T-cell (primary cell): Measurements from ENCODE around the gene APBB2. TPM values are rescaled to one million over a fixed set of nuclear protein-coding genes. Genes with fewer than 3 reads are reported as not detected.

Experiments
- ATAC-seq, 4 experiments: fragments of 200-7000 bp in 3 of 4; fragments of 150-1000 bp in 1 of 4; cut with Tn5 transposase; replicated peaks in 1 of 4; 1 replicate in 3 of 4; 2 replicates in 1 of 4; pipeline ENCODE4 v1.10.0; 2021; ENCODE audit warnings: moderate library complexity in 3 of 4, mild to moderate bottlenecking in 2 of 4, moderate number of reproducible peaks in 1 of 4
- CTCF ChIA-PET, 2 donors: fragments of 300-600 bp; sonication (Branson Sonifier 250); formaldehyde crosslinking; loops; one replicate each; lab custom pipeline; 2022; ENCODE audit warnings: antibody characterized with exemption in 2 of 2; lab: Charles Lee
- POLR2A ChIA-PET, 2 donors: fragments of 300-600 bp; sonication (Branson Sonifier 250); formaldehyde crosslinking; loops; one replicate each; lab custom pipeline; 2022; ENCODE audit warnings: antibody characterized with exemption in 2 of 2; lab: Charles Lee
- DNase-seq, 35 experiments: peaks; one replicate each; pipeline versions ENCODE4 v3.0.0 to v3.0.0-alpha.2; 2013 to 2023
- H3K27ac ChIP-seq: one replicate; pipeline ENCODE4 v1.5.1; 2013; ENCODE audit warnings: low read length
- H3K27me3 ChIP-seq, 2 experiments: replicated peaks in 1 of 2; 1 replicate in 1 of 2; 2 replicates in 1 of 2; pipeline versions ENCODE4 v1.6.1 to v1.7.0; 2013; ENCODE audit warnings: low read length in 1 of 2, mixed read lengths in 1 of 2; ENCODE audit not compliant: control insufficient read depth in 2 of 2, insufficient read depth in 2 of 2; ENCODE audit errors: extremely low read depth in 1 of 2
- H3K36me3 ChIP-seq, 2 donors: 1 replicate in 1 of 2; 2 replicates in 1 of 2; pipeline versions ENCODE4 v1.6.1 to v1.7.0; 2013; ENCODE audit warnings: low read length in 1 of 2; ENCODE audit not compliant: control insufficient read depth in 2 of 2, insufficient read depth in 1 of 2; ENCODE audit errors: extremely low read depth in 1 of 2
- H3K4me1 ChIP-seq, 2 experiments: 1 replicate in 1 of 2; 2 replicates in 1 of 2; pipeline versions ENCODE4 v1.6.1 to v1.7.0; 2013; ENCODE audit warnings: low read length in 2 of 2, mixed read lengths in 1 of 2; ENCODE audit not compliant: insufficient read depth in 2 of 2, control insufficient read depth in 1 of 2; ENCODE audit errors: extremely low read depth in 1 of 2
- H3K4me3 ChIP-seq, 2 donors: 1 replicate in 1 of 2; 2 replicates in 1 of 2; pipeline versions ENCODE4 v1.5.1 to v1.7.0; 2013; ENCODE audit warnings: mild to moderate bottlenecking in 2 of 2, low read length in 1 of 2, moderate library complexity in 1 of 2; ENCODE audit not compliant: control insufficient read depth in 1 of 2; ENCODE audit errors: extremely low read depth in 1 of 2
- H3K9me3 ChIP-seq: 2 replicates; pipeline ENCODE4 v1.7.0; 2013
- H3K27ac Mint-ChIP-seq, 2 donors: one replicate each; pipeline ENCODE4 v1.8.0; 2020 to 2021; ENCODE audit warnings: mild to moderate bottlenecking in 2 of 2, mixed read lengths in 2 of 2
- H3K27me3 Mint-ChIP-seq, 2 donors: one replicate each; pipeline ENCODE4 v1.8.0; 2021 to 2022; ENCODE audit warnings: mixed read lengths in 2 of 2
- H3K36me3 Mint-ChIP-seq: one replicate; pipeline ENCODE4 v1.8.0; 2021; ENCODE audit warnings: mixed read lengths
- H3K4me1 Mint-ChIP-seq, 3 donors: one replicate each; pipeline ENCODE4 v1.8.0; 2020 to 2022; ENCODE audit warnings: mixed read lengths in 3 of 3, mild to moderate bottlenecking in 1 of 3
- H3K4me3 Mint-ChIP-seq, 3 donors: one replicate each; pipeline ENCODE4 v1.8.0; 2020 to 2022; ENCODE audit warnings: mild to moderate bottlenecking in 3 of 3, mixed read lengths in 3 of 3, moderate library complexity in 3 of 3
- H3K9me3 Mint-ChIP-seq, 3 donors: one replicate each; pipeline ENCODE4 v1.8.0; 2020 to 2022; ENCODE audit warnings: mixed read lengths in 3 of 3
- WGBS: methylation state at CpG from one replicate; pipeline ENCODE4 v1.1.5; 2013; ENCODE audit warnings: missing lambda C conversion rate; ENCODE audit not compliant: insufficient coverage; 5-methylcytosine and 5-hydroxymethylcytosine counted together
- total RNA-seq, 35 experiments: library from RNA in 6 of 35; stranded (reverse) in 6 of 35; fragments of 120-200 nt in 1 of 35; gene quantifications; one replicate each; pipeline versions ENCODE4 v1.2.1 to v1.2.4 and lab custom pipeline; 2013 to 2026

APBB2 gene
- total RNA-seq, 5 donors from 2014 or later (not counting 1 experiment from before 2014, with no cell fraction given), result 0.23 to 1.6 (median 0.70) TPM

DNA sequence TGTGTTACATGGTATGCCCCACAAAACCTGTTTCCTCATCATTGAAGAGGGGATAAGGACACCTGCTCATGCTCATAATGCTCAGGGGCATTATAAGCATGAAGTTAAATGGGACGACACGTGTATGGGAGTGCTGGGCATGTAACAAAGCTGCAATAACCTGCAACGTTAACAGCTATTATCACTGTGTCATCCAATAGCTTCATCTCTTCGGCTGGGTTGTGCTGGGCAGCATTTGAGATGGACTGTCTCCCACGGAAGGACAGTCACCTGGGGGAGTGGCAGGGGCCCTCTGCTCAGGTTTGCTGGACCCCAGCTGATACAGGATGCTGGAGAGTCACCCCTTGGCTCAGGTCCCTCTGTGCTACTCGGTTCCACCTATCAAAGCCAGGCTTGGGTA, 370.1 kb downstream of the APBB2 start:
- no peaks in the 10 kb centered on the region for H3K36me3 ChIP-seq
- ATAC-seq, result no peak
- H3K9me3 Mint-ChIP-seq, result no peaks in the 10 kb centered on the region
- POLR2A ChIA-PET, result no interaction called here
- H3K4me3 ChIP-seq, result no peak overlapping the region
- H3K4me1 ChIP-seq, result no peaks in the 10 kb centered on the region
- H3K27me3 Mint-ChIP-seq, result peaks cover 5 to 9% of the 10 kb centered on the region in 2 donors
- H3K27me3 ChIP-seq, result peaks cover 0 to 6% of the 10 kb centered on the region in 2 experiments
- 52% methylated on average over 3 of the region's 6 CpGs for WGBS
- no peaks in the 10 kb centered on the region for H3K9me3 ChIP-seq
- H3K27ac ChIP-seq, result no peak overlapping the region
- H3K4me1 Mint-ChIP-seq, result peaks cover 0 to 5% (median 0%) of the 10 kb centered on the region in 3 donors
- DNase-seq, result no peak
- H3K4me3 Mint-ChIP-seq, result no peak overlapping the region
- H3K27ac Mint-ChIP-seq, result no peak overlapping the region
- CTCF ChIA-PET, result interaction anchor here (0.6 to 1.3 kb wide), 4 partner anchors 8 to 1375 kb away, joined by 3 to 4 read pairs (median 3); no protein-coding TSS in a partner anchor
- H3K36me3 Mint-ChIP-seq, result no peaks in the 10 kb centered on the region

DNA sequence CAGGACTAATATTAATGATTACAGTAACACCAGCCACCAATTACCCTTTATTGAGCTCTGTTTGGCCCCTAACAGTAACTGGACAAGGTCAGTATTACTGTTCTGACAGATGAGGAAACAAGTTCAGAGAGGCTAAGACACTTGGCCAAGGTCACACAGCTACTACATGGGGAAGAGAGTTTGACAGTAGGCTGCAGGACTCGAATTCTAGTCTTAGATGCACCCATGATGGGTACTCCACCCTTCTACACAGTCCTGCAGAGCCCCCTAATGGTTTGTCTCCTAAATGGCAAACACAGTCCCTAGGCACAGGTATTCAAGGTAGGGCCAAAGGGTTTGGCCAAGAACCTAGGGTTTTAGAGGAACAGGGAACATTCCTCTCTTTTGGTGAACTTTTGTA, 370.6 kb downstream of the APBB2 start:
- peaks cover 0 to 7% (median 0%) of the 10 kb centered on the region in 3 donors for H3K4me1 Mint-ChIP-seq
- WGBS, result no CpG with 5 or more reads among the region's 1 CpG
- ATAC-seq (peak in 1 of 4 experiments; percentile 59), DNase-seq (peak in 7 of 35 experiments; percentile 4 to 37 (median 8))
- Histone ChIP-seq H3K4me1 (no peaks in the 10 kb centered on the region), H3K9me3 (no peaks in the 10 kb centered on the region), H3K27ac (no peak overlapping the region), H3K36me3 (no peaks in the 10 kb centered on the region), H3K27me3 (peaks cover 0 to 6% of the 10 kb centered on the region in 2 experiments), H3K4me3 (no peak overlapping the region)
- CTCF ChIA-PET, result interaction anchor here (0.6 to 1.3 kb wide), 7 partner anchors 8 to 1375 kb away, joined by 3 to 6 read pairs (median 3); no protein-coding TSS in a partner anchor
- no peaks in the 10 kb centered on the region for H3K9me3 Mint-ChIP-seq
- POLR2A ChIA-PET, result no interaction called here
- H3K27ac Mint-ChIP-seq, result no peak overlapping the region
- H3K4me3 Mint-ChIP-seq, result no peak overlapping the region
- peaks cover 2 to 5% of the 10 kb centered on the region in 2 donors for H3K27me3 Mint-ChIP-seq
- no peaks in the 10 kb centered on the region for H3K36me3 Mint-ChIP-seq

DNA sequence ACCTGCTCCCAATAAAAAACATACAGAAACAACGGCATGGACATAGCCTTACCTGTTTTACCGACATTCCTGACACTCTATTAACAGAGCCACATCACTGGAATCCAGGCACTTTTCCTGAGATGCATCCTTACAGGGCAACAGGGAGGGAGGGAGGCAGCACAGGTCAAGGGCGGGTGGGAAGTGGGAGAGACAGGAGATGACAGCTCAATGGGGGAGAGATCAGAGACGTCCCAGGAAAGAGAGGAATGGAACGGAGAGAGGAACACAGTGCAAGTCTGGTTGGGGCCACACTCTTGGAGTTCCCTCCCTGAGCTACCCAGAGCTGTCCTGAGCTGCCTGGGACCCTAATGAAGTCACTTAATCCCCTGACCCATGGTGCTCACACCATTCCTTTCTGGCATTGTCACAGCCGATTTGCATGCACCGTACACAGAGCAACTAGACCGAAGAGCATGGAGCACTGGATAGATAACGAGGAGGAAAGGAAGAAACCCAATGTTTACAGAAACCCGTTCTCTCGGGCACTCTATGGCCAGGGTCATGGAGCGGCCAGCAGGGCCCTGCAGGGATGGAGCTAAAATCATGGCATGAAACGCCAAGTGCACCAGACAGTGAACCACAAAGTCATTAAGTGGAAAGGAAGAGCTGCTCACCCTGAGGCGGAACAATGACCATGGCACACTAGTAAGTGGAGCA, 371.5 kb downstream of the APBB2 start:
- ATAC-seq (no peak), DNase-seq (no peak)
- H3K4me3 Mint-ChIP-seq, result no peak overlapping the region
- H3K36me3 ChIP-seq, result no peaks in the 10 kb centered on the region
- H3K36me3 Mint-ChIP-seq, result no peaks in the 10 kb centered on the region
- ChIA-PET CTCF (interaction anchor here (0.6 to 1.1 kb wide), 3 partner anchors 104 to 517 kb away, joined by 3 to 6 read pairs (median 3); no protein-coding TSS in a partner anchor), POLR2A (interaction anchor here in 1 of 2 donors (0.7 kb wide), 1 partner anchor 64 kb away, joined by 3 read pairs; no protein-coding TSS in a partner anchor)
- no peaks in the 10 kb centered on the region for H3K9me3 ChIP-seq
- no peak overlapping the region for H3K4me3 ChIP-seq
- H3K27me3 Mint-ChIP-seq, result peaks cover 0 to 4% of the 10 kb centered on the region in 2 donors
- H3K4me1 Mint-ChIP-seq, result peaks cover 0 to 7% (median 0%) of the 10 kb centered on the region in 3 donors
- WGBS, result 92% methylated on average over 10 of the region's 14 CpGs
- no peak overlapping the region for H3K27ac ChIP-seq
- H3K27me3 ChIP-seq, result no peaks in the 10 kb centered on the region
- H3K9me3 Mint-ChIP-seq, result no peaks in the 10 kb centered on the region
- H3K27ac Mint-ChIP-seq, result no peak overlapping the region
- no peaks in the 10 kb centered on the region for H3K4me1 ChIP-seq

DNA sequence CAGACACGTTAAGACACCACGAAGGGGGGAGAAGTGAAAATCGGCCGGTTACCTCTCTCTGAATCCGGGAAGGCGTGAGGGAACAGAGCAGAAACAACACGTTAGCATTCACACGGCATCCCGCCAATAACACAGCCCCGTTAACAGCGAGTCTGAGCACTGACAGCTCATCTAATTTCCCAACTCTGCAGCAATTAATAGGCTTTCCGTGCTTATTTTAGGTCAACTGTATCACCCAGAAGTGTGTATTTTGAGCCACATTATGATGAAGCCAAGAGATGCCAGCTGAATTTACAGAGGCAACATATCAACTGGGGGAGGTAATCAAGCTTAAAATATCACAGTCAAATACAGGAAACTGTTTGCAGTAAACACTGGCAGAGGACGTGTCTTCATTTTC, 372.0 kb downstream of the APBB2 start:
- CTCF ChIA-PET, result interaction anchor here in 1 of 2 donors (0.5 kb wide), 1 partner anchor 885 kb away, joined by 5 read pairs; no protein-coding TSS in a partner anchor
- WGBS, result 90% methylated on average over 10 of the region's 13 CpGs
- peaks cover 0 to 7% (median 0%) of the 10 kb centered on the region in 3 donors for H3K4me1 Mint-ChIP-seq

DNA sequence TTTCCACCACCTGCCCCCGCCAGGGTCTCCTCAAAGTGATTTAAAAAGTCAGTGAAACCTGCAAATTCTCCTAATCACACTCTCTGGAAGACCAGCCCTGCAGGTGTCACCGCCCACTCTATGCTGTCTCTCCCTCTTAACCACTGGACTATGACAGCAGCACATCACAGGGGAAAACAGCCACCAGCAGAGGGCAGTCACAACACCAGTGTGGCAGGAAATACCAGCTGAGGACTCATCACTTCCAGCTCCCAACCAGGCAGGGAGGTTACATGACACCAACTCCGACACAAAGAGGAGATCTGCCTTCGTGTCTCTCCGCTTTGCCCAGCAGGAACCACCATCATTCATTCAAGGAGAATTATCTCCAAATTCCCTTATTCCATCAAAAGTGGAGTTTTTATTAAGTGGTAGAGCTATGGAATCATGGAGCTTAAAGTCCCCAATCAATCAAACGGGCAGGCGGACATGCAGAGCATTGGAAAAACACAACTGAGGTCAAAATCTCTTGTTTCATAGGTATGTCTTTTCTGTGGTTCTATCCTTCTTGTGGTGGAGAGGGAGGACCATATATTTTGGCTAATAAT, 373.3 kb downstream of the APBB2 start:
- Histone ChIP-seq H3K27me3 (no peaks in the 10 kb centered on the region), H3K9me3 (no peaks in the 10 kb centered on the region), H3K4me1 (no peaks in the 10 kb centered on the region), H3K27ac (no peak overlapping the region), H3K4me3 (no peak overlapping the region), H3K36me3 (no peaks in the 10 kb centered on the region)
- ChIA-PET POLR2A (interaction anchor here in 1 of 2 donors (0.6 kb wide), 1 partner anchor 41 kb away, joined by 3 read pairs; no protein-coding TSS in a partner anchor), CTCF (interaction anchor here (0.5 to 1.0 kb wide), 4 partner anchors 11 to 199 kb away, joined by 3 to 4 read pairs (median 3); no protein-coding TSS in a partner anchor)
- no peak overlapping the region for H3K4me3 Mint-ChIP-seq
- DNase-seq (peak; percentile 14 to 70 (median 41)), ATAC-seq (peak; percentile 64 to 80 (median 72))
- WGBS, result 40% methylated on average over 2 of the region's 7 CpGs
- peaks cover 0 to 7% (median 0%) of the 10 kb centered on the region in 3 donors for H3K4me1 Mint-ChIP-seq
- no peaks in the 10 kb centered on the region for H3K9me3 Mint-ChIP-seq
- no peaks in the 10 kb centered on the region for H3K36me3 Mint-ChIP-seq
- H3K27ac Mint-ChIP-seq, result peak overlapping the region in 1 of 2 donors; percentile 12
- peaks cover 0 to 1% of the 10 kb centered on the region in 2 donors for H3K27me3 Mint-ChIP-seq

More for the DNA sequence above, 372.0 kb downstream of the APBB2 start:
- Histone ChIP-seq H3K4me1 (no peaks in the 10 kb centered on the region), H3K27me3 (no peaks in the 10 kb centered on the region), H3K9me3 (no peaks in the 10 kb centered on the region), H3K4me3 (no peak overlapping the region), H3K27ac (no peak overlapping the region), H3K36me3 (no peaks in the 10 kb centered on the region)
- Mint-ChIP-seq H3K36me3 (no peaks in the 10 kb centered on the region), H3K4me3 (no peak overlapping the region), H3K27me3 (peaks cover 0 to 3% of the 10 kb centered on the region in 2 donors), H3K27ac (no peak overlapping the region), H3K9me3 (no peaks in the 10 kb centered on the region)
- ATAC-seq (no peak), DNase-seq (no peak)
- POLR2A ChIA-PET, result no interaction called here
